ENCODE data around the gene SCN2A. TPM values are rescaled to one million over a fixed set of nuclear protein-coding genes. Genes with fewer than 3 reads are reported as not detected.
"Not testable (repeated sequence)": the region's sequence is repeated elsewhere in the genome, so short reads cannot be mapped to it uniquely, and the experiment has no call there.

SCN2A gene
- total RNA-seq, 2 donors from 2014 or later = 0.99 to 1.8 TPM

DNA sequence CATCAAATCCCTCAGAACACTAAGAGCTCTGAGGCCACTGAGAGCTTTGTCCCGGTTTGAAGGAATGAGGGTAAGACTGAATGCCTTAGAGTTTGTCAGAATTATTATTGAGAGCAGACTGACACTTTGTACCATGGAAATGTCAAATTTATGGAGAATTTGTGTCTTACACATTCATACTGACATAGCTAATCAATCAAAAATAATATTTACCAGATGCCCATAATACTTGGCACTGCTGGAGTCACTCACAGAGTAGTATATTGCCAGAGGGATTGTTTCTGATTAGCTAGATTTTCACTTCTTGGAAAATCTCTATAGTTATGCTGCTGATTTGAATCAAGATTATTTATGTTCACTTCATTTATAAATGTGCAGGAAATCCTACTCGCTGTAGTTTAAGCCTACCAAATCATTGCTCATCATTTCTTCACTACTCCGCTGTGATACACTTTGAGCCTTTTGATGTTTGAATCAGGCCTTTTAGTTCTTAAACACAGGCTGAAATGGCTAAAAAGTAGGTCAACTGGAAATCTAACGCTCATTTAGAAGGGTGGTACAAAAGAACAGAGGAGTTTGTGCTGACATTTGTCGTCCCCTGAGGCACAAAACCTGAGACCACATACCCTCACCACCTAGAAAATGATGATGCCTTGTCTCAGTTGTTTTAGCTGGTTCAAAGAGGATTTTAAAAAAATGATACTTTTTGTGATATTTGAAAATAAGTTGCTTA is 134.2 kb downstream of the SCN2A start:
- DNase-seq = no peak
- TF ChIP-seq, protein P1, sequence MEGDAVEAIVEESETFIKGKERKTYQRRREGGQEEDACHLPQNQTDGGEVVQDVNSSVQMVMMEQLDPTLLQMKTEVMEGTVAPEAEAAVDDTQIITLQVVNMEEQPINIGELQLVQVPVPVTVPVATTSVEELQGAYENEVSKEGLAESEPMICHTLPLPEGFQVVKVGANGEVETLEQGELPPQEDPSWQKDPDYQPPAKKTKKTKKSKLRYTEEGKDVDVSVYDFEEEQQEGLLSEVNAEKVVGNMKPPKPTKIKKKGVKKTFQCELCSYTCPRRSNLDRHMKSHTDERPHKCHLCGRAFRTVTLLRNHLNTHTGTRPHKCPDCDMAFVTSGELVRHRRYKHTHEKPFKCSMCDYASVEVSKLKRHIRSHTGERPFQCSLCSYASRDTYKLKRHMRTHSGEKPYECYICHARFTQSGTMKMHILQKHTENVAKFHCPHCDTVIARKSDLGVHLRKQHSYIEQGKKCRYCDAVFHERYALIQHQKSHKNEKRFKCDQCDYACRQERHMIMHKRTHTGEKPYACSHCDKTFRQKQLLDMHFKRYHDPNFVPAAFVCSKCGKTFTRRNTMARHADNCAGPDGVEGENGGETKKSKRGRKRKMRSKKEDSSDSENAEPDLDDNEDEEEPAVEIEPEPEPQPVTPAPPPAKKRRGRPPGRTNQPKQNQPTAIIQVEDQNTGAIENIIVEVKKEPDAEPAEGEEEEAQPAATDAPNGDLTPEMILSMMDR (IDR thresholded peaks at IDR 0.05) = no peak
- no peak overlapping the region for H3K4me3 ChIP-seq
- no peaks in the 10 kb centered on the region for H3K27me3 ChIP-seq
- intact Hi-C loops (cut with DNase I) = no loop called here
- peaks cover 4% of the 10 kb centered on the region for H3K4me1 ChIP-seq
- ATAC-seq = no peak
- no peaks in the 10 kb centered on the region for H3K9me3 ChIP-seq
- no peak overlapping the region for H3K27ac ChIP-seq
- H3K36me3 ChIP-seq (replicated peaks in 1 of 2; ENCODE audit: insufficient read depth in 1 of 2, low read depth in 2 of 2) = no peaks in the 10 kb centered on the region
- WGBS, 2 donors = 79 to 80% methylated on average over 5 of the region's 5 CpGs

DNA sequence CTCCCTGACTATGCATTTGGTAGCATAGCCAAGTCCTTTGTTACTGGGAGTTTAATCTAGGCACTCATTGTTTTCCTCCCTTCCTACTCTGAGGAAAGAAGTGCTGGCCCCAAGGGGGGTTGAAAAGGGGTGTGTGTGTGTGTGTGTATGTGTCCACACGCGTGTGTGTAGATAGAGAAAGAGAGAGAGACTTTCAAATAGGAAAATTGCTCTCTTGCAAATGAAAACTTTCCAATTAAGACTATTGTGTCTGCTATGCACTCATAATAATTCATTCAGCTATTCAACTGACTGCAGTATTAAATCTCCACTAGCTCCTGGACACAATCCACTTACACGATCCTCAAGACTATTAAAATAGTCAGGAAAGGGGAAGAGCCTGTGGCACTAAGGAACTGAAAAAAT is 137.4 kb downstream of the SCN2A start:
- ATAC-seq (no peak), DNase-seq (no peak)
- Histone ChIP-seq H3K4me1 (peaks cover 4% of the 10 kb centered on the region), H3K27ac (no peak overlapping the region), H3K36me3 (replicated peaks in 1 of 2; ENCODE audit: insufficient read depth in 1 of 2, low read depth in 2 of 2) (no peaks in the 10 kb centered on the region), H3K4me3 (no peak overlapping the region), H3K27me3 (no peaks in the 10 kb centered on the region), H3K9me3 (no peaks in the 10 kb centered on the region)
- WGBS, 2 donors = 38 to 43% methylated on average over 3 of the region's 3 CpGs
- TF ChIP-seq, protein P1 (IDR thresholded peaks at IDR 0.05) = no peak
- TF ChIP-seq POLR2A (IDR thresholded peaks at IDR 0.05) = no peak
- intact Hi-C loops (cut with DNase I) = no loop called here

DNA sequence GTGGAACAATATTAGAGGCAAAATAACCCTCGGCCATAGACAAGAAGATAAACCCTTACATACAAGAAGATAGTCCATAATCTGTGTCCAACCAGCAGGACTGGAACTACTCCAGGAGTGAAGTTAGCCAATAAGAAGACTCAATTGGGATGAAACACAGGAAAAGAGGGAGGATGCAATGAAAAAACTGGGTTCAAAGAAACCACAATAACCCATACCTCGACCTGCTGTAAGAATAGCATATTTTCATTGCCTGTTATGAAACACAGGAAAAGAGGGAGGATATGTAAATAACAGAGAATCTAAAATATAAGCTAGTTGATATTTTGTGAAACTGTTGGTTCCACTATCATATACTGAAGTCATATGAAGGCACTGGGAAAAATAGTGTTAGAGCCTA is 143.1 kb downstream of the SCN2A start:
- Histone ChIP-seq H3K9me3 (no peaks in the 10 kb centered on the region), H3K4me3 (no peak overlapping the region), H3K4me1 (no peaks in the 10 kb centered on the region), H3K36me3 (replicated peaks in 1 of 2; ENCODE audit: insufficient read depth in 1 of 2, low read depth in 2 of 2) (no peaks in the 10 kb centered on the region), H3K27me3 (no peaks in the 10 kb centered on the region), H3K27ac (no peak overlapping the region)
- ATAC-seq = no peak
- TF ChIP-seq, protein P1 (IDR thresholded peaks at IDR 0.05) = no peak
- TF ChIP-seq POLR2A (IDR thresholded peaks at IDR 0.05) = no peak
- no peak for DNase-seq
- WGBS, 2 donors = 74 to 86% methylated on average over 2 of the region's 2 CpGs
- intact Hi-C loops (cut with DNase I) = no loop called here

DNA sequence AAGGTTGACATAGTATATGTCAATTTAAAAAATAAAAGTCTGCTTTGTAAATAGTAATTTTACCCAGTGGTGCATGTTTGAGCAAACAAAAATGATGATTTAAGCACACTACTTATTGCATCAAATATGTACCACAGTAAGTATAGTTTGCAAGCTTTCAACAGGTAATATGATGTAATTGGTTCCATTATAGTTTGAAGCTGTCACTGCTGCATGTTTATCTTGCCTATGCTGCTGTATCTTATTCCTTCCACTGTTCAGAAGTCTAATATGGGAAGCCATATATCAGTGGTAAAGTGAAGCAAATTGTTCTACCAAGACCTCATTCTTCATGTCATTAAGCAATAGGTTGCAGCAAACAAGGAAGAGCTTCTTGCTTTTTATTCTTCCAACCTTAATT is 151.7 kb downstream of the SCN2A start:
- Histone ChIP-seq H3K27me3 (no peaks in the 10 kb centered on the region), H3K9me3 (no peaks in the 10 kb centered on the region), H3K4me1 (no peaks in the 10 kb centered on the region), H3K27ac (no peak overlapping the region), H3K4me3 (no peak overlapping the region), H3K36me3 (replicated peaks in 1 of 2; ENCODE audit: insufficient read depth in 1 of 2, low read depth in 2 of 2) (no peaks in the 10 kb centered on the region)
- ATAC-seq (no peak), DNase-seq (no peak)
- intact Hi-C loops (cut with DNase I) = no loop called here
- TF ChIP-seq, protein P1 (IDR thresholded peaks at IDR 0.05) = no peak
- no peak for TF ChIP-seq POLR2A (IDR thresholded peaks at IDR 0.05)

DNA sequence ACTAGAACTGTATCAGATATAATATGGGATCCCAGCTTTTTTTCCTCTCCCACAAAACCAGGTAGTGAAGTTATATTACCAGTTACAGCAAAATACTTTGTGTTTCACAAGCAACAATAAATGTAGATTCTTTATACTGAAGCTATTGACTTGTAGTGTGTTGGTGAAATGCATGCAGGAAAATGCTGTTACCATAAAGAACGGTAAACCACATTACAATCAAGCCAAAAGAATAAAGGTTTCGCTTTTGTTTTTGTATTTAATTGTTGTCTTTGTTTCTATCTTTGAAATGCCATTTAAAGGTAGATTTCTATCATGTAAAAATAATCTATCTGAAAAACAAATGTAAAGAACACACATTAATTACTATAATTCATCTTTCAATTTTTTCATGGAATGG is 152.6 kb downstream of the SCN2A start:
- no peaks in the 10 kb centered on the region for H3K27me3 ChIP-seq
- no peak for DNase-seq
- no peaks in the 10 kb centered on the region for H3K9me3 ChIP-seq
- no peaks in the 10 kb centered on the region for H3K4me1 ChIP-seq
- no peak overlapping the region for H3K27ac ChIP-seq
- 80 to 85% methylated on average over 2 of the region's 2 CpGs for WGBS, 2 donors
- ATAC-seq = no peak
- no peaks in the 10 kb centered on the region for H3K36me3 ChIP-seq (replicated peaks in 1 of 2; ENCODE audit: insufficient read depth in 1 of 2, low read depth in 2 of 2)
- intact Hi-C loops (cut with DNase I) = no loop called here
- no peak for TF ChIP-seq POLR2A (IDR thresholded peaks at IDR 0.05)
- TF ChIP-seq, protein P1 (IDR thresholded peaks at IDR 0.05) = no peak
- no peak overlapping the region for H3K4me3 ChIP-seq

DNA sequence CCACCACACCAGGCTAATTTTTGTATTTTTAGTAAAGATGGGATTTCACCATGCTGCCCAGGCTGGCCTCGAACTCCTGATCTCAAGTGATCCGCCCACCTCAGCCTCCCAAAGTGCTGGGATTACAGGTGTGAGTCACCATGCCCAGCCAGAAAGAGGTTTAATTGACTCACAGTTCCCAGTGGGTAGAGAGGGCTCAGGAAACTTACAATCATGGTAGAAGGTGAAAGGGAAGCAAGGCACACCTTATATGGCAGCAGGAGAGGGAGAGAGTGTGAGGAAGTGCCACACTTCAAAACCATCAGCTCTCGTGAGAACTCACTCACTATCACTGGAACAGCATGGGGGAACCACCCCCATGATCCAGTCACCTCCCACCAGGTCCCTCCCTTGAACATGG is 159.4 kb downstream of the SCN2A start:
- intact Hi-C loops (cut with DNase I); H3K4me1 ChIP-seq; ATAC-seq; H3K9me3 ChIP-seq; DNase-seq; H3K4me3 ChIP-seq; H3K27me3 ChIP-seq; H3K36me3 ChIP-seq (replicated peaks in 1 of 2; ENCODE audit: insufficient read depth in 1 of 2, low read depth in 2 of 2); H3K27ac ChIP-seq: not testable (repeated sequence)
- 75 to 78% methylated on average over 3 of the region's 3 CpGs for WGBS, 2 donors

Data from body of pancreas (tissue), 4 donors.